ENCODE results near the gene NOP56.

GRCh38 chr20:2657674-2658073 is 5.2 kb downstream of the NOP56 start:
- TF ChIP-seq CTCF (IDR thresholded peaks at IDR 0.05) (no peak), POLR2A (IDR thresholded peaks at IDR 0.05) (no peak)
